A673 (cell line): ENCODE data around the gene OR4S1. TPM values are rescaled to one million over a fixed set of nuclear protein-coding genes. Genes with fewer than 3 reads are reported as not detected.

Experiments used
- BruUV-seq: library from RNA; stranded (reverse); fragments of 400-500 nt; replicated peaks from 2 replicates; lab custom pipeline; 2021; lab: Mats Ljungman, UMichigan
- CTCF ChIA-PET: fragments of 300-600 bp; sonication (Branson Sonifier 250); formaldehyde crosslinking; loops from one replicate; lab custom pipeline; 2022; ENCODE audit warnings: antibody characterized with exemption; lab: Charles Lee
- POLR2A ChIA-PET: fragments of 300-600 bp; sonication (Branson Sonifier 250); formaldehyde crosslinking; loops from one replicate; lab custom pipeline; 2022; ENCODE audit warnings: antibody characterized with exemption; ENCODE audit not compliant: low non-redundant PET; lab: Charles Lee
- DNase-seq: peaks from one replicate; pipeline ENCODE4 v3.0.0-alpha.2; 2015; ENCODE audit warnings: low spot score
- H3K27ac ChIP-seq: fragments of 200-600 bp; sonication (generic); 2 replicates; pipeline ENCODE4 v1.5.1; 2016; ENCODE audit warnings: mixed run types, low read depth, mild to moderate bottlenecking, mixed read lengths, antibody characterized with exemption, low read length; ENCODE audit not compliant: poor library complexity, severe bottlenecking
- H3K27me3 ChIP-seq: fragments of 200-600 bp; sonication (generic); replicated peaks from 2 replicates; pipeline ENCODE4 v1.6.1; 2017; ENCODE audit warnings: mixed run types, low read depth, mild to moderate bottlenecking, mixed read lengths, antibody characterized with exemption, low read length; ENCODE audit not compliant: insufficient read depth, poor library complexity
- H3K36me3 ChIP-seq: fragments of 200-600 bp; sonication (generic); 2 replicates; pipeline ENCODE4 v1.6.1; 2016; ENCODE audit warnings: mixed run types, mild to moderate bottlenecking, mixed read lengths, antibody characterized with exemption, low read length; ENCODE audit not compliant: insufficient read depth, poor library complexity, severe bottlenecking
- H3K4me1 ChIP-seq: fragments of 200-600 bp; sonication (generic); 2 replicates; pipeline ENCODE4 v1.6.1; 2017; ENCODE audit warnings: mixed run types, mild to moderate bottlenecking, mixed read lengths, antibody characterized with exemption, low read length; ENCODE audit not compliant: insufficient read depth, poor library complexity, severe bottlenecking
- H3K4me3 ChIP-seq: fragments of 200-600 bp; sonication (generic); 2 replicates; pipeline ENCODE4 v1.5.1; 2016; ENCODE audit warnings: low read depth, mixed run types, mild to moderate bottlenecking, mixed read lengths, low read length; ENCODE audit not compliant: poor library complexity, severe bottlenecking
- H3K9me3 ChIP-seq: fragments of 200-600 bp; sonication (generic); 2 replicates; pipeline ENCODE4 v1.6.1; 2016; ENCODE audit warnings: mixed run types, low read depth, mild to moderate bottlenecking, mixed read lengths, antibody characterized with exemption, low read length; ENCODE audit not compliant: poor library complexity, severe bottlenecking
- EZH2 ChIP-seq: fragments of 200-600 bp; sonication (generic); IDR thresholded peaks from 2 replicates; pipeline ENCODE4 v1.6.1; 2017; ENCODE audit warnings: borderline replicate concordance, low read depth, mild to moderate bottlenecking, mixed read lengths, antibody characterized with exemption, low read length; ENCODE audit not compliant: poor library complexity, severe bottlenecking
- intact Hi-C: fragments of 100-400 bp; cut with micrococcal nuclease; formaldehyde crosslinking; loops from one replicate; pipeline ENCODE4 v1.10.0; 2022; ENCODE audit not compliant: unreplicated experiment
- total RNA-seq: library from RNA; stranded (reverse); gene quantifications from 2 replicates; pipeline ENCODE4 v1.2.3, GENCODE V29; 2021
- TF ChIP-seq, protein P1 (sequence below): fragments of 300-800, 200-600 bp; sonication (generic); conservative IDR thresholded peaks from 2 replicates; pipeline ENCODE4 v1.5.1; 2017; ENCODE audit warnings: low read depth, mild to moderate bottlenecking, antibody characterized with exemption, low read length, moderate library complexity, mixed read lengths

The OR4S1 gene
- total RNA-seq, 1 experiment from 2014 or later = not detected

DNA sequence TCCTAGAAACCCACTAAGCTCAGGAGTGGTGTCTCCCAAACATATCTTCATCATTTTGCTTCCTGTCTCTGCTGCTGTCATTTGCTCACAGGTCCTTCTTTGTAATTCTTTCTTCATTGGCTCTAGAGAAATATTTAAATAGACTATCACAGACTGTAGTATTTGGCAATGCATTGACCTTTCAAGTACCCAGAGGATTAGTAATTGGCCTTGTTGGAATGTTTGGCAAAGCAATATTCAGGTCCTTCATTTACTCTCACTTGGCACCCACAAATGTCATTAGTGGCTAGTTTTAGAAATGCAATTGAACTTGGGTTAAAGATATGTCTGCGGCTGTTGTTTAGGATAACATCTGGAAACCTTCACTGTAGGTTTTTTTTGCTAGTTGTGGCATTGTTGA, 48.7 kb downstream of the OR4S1 start:
- no peak for DNase-seq
- no peak overlapping the region for H3K27ac ChIP-seq
- BruUV-seq = no TSS peak
- TF ChIP-seq, protein P1, sequence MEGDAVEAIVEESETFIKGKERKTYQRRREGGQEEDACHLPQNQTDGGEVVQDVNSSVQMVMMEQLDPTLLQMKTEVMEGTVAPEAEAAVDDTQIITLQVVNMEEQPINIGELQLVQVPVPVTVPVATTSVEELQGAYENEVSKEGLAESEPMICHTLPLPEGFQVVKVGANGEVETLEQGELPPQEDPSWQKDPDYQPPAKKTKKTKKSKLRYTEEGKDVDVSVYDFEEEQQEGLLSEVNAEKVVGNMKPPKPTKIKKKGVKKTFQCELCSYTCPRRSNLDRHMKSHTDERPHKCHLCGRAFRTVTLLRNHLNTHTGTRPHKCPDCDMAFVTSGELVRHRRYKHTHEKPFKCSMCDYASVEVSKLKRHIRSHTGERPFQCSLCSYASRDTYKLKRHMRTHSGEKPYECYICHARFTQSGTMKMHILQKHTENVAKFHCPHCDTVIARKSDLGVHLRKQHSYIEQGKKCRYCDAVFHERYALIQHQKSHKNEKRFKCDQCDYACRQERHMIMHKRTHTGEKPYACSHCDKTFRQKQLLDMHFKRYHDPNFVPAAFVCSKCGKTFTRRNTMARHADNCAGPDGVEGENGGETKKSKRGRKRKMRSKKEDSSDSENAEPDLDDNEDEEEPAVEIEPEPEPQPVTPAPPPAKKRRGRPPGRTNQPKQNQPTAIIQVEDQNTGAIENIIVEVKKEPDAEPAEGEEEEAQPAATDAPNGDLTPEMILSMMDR = no peak
- TF ChIP-seq EZH2 = no peak
- CTCF ChIA-PET = no interaction called here
- H3K36me3 ChIP-seq = no peaks in the 10 kb centered on the region
- POLR2A ChIA-PET = no interaction called here
- no peaks in the 10 kb centered on the region for H3K4me1 ChIP-seq
- H3K4me3 ChIP-seq = no peak overlapping the region
- peaks cover 23% of the 10 kb centered on the region for H3K9me3 ChIP-seq
- intact Hi-C loops = no loop called here
- H3K27me3 ChIP-seq = no peaks in the 10 kb centered on the region

Other genes with a start within 250 kb of the OR4S1 start
- not detected in 2 replicates for gene OR4B1, start 89.4 kb upstream of the OR4S1 start, total RNA-seq
- gene OR4X2, start 61.1 kb upstream of the OR4S1 start, total RNA-seq = not detected in 2 replicates
- not detected in 2 replicates for gene OR4X1, start 42.4 kb upstream of the OR4S1 start, total RNA-seq
- gene OR4C3, start 18.7 kb downstream of the OR4S1 start, total RNA-seq = not detected in 2 replicates
- not detected in 2 replicates for gene OR4C5, start 60.2 kb downstream of the OR4S1 start, total RNA-seq
- gene OR4A47, start 182.6 kb downstream of the OR4S1 start, total RNA-seq = not detected in 2 replicates